ENCODE data around the gene WDPCP.

- no peak for TF ChIP-seq YY1 (IDR thresholded peaks at IDR 0.05; ENCODE audit: insufficient read depth, insufficient read length)
- TF ChIP-seq SUZ12 (IDR thresholded peaks at IDR 0.05; ENCODE audit: extremely low read depth, insufficient read depth, insufficient read length), result no peak
These were observed 215.7 kb downstream of the WDPCP start for GRCh38 chr2:63372549-63372948.
